Epithelial cell of proximal tubule (primary cell): Measurements from ENCODE around the gene TIMM22. TPM values are rescaled to one million over a fixed set of nuclear protein-coding genes. Genes with fewer than 3 reads are reported as not detected.
A peak's percentile ranks its signal among the peaks of the same experiment; 100 is the strongest.

Experiments
- DNase-seq: peaks from one replicate; pipeline ENCODE4 v3.0.0-alpha.2; 2011; ENCODE audit warnings: low read depth
- H3K4me3 ChIP-seq: 2 replicates; pipeline ENCODE4 v1.5.1; 2011; ENCODE audit warnings: low read depth, mild to moderate bottlenecking, low read length
- total RNA-seq: library from RNA; depleted of rRNA; stranded (reverse); fragments of >200 nt; gene quantifications from 2 replicates; pipeline ENCODE4 v1.2.3, GENCODE V29; 2015
- TF ChIP-seq, protein P1 (sequence below): conservative IDR thresholded peaks from 2 replicates; pipeline ENCODE4 v1.5.1; 2012; ENCODE audit warnings: low read depth, mild to moderate bottlenecking, low read length

The TIMM22 gene
- total RNA-seq, 1 donor from 2014 or later, result 18.7 TPM

DNA sequence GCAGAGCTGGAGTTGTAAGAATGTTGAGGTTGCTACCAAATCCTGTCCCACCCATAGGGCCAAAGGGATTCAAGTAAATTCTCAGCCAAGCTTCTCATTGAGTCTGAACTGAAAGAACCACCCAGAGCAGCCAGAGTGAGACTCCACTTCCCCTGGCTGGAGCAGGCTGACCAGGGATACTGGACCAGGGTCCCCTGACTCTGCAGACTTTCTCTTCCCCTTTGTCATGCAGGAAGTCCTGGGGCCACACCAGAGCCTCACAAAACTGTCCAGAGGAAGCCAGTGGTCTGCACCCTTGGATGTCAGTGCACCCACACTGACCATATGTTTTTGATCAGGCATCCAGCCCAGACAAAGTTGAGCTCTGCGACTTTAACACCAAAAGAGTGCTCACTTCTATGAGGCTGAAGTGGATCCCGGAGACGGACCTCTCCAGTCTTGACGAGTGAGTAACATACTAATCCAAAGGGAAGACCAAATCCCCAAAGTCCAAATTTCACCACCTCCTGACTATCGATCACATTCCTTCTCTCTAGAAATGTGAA, 21.5 kb upstream of the TIMM22 start:
- TF ChIP-seq, protein P1, sequence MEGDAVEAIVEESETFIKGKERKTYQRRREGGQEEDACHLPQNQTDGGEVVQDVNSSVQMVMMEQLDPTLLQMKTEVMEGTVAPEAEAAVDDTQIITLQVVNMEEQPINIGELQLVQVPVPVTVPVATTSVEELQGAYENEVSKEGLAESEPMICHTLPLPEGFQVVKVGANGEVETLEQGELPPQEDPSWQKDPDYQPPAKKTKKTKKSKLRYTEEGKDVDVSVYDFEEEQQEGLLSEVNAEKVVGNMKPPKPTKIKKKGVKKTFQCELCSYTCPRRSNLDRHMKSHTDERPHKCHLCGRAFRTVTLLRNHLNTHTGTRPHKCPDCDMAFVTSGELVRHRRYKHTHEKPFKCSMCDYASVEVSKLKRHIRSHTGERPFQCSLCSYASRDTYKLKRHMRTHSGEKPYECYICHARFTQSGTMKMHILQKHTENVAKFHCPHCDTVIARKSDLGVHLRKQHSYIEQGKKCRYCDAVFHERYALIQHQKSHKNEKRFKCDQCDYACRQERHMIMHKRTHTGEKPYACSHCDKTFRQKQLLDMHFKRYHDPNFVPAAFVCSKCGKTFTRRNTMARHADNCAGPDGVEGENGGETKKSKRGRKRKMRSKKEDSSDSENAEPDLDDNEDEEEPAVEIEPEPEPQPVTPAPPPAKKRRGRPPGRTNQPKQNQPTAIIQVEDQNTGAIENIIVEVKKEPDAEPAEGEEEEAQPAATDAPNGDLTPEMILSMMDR, result no peak
- DNase-seq, result no peak
- no peak overlapping the region for H3K4me3 ChIP-seq

DNA sequence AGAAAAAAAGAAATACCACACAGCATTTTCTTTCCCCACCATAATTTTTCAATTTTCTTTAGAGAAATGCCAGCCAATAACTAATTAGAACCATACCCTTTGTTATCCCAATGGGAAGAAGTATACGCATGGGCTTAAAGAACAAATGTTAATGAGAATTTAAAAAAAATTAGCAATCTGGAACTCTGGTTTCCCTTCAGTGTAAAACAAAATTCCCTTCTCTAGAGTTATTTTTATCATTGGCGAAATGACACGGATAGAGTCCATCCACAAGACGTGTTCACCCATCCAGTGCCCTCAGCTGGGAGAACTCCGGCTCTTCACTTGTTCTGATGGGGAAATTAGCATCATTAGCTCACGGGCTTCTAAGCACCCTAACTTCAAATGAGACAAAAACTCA, 20.6 kb upstream of the TIMM22 start:
- DNase-seq, result no peak
- H3K4me3 ChIP-seq, result no peak overlapping the region
- TF ChIP-seq, protein P1, result no peak

DNA sequence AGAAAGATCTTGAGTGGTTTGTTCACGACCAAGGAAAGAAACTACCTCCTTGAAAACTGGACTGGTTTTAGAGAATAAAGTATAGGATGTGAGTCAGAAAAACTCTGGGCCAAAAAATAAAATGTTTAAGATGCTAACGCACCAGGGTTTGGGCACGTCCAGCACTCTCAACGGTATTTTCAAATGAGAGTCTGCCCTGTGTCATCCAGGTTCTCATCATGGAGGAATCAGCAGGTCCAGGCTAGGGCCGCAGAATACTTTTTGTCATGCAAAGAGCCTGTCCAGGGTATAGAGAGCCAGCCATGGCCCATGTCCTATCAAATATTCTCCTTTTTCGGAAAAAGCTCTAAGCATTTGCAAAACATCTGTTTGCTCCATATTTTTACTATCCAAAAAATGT, 19.8 kb upstream of the TIMM22 start:
- H3K4me3 ChIP-seq, result no peak overlapping the region
- DNase-seq, result no peak
- TF ChIP-seq, protein P1, result no peak

DNA sequence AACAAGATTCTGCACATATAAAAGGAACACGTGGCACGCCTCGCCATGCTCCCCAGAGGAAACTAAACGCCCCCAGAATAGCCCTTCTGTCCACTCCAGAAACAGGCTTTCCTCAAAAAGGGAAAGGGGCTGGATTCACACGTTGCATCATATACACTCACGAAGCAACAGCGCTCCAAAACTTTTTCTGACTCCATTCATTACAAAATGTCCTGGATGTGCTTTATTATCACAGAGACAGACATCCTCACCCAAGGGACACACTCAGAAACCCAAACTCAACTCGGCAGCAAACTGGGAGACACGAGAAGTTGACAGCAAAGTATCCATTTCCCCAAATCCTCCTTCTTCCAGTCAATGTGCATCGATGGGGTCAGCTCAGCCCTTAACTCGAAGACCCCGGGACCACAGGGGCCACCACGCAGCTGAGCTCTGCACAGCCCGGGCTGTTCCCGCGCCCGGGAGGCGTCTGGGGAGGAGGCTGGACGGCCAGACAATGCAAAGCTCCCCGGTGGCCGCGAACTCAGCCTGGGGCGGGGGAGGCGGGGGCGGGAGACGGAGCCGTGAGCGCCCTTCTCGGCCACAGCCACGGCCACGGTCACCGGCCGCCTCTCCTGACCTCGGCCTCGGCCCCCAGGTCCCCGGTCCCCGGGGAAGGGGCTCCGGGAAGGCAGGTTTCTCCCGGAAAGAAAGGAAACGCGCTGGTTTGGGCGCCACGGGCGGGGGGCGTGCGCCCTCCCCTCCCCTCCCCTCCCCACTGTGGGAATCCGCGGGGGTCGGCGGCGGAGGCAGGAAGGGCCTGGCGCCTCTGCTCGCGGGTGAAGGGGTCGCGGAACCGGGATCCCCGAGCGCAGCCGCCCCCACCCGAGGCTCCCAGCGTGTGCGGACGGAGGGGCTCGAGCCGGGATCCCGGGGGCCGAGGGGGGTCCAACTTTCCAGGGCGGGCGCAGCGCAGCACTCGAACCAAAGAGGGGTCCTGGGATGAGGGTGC, 18.5 kb upstream of the TIMM22 start:
- TF ChIP-seq, protein P1, result no peak
- peak overlapping the region; percentile 74 for H3K4me3 ChIP-seq
- no peak for DNase-seq

DNA sequence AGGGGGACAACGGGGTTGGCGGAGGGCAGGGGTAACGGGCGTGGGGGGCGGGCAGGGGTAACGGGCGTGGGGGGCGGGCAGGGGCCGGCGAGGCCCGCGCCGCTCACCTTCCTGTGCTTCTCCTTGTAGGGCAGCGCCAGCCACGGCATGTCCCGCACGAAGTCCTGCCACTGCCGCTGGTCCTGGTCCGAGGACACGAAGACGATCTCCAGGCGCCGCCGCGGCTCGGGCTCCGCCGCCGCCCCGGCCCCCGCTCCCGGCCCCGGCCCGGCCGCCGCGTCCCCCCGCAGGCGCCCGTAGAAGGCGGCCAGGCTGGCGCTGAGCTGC, 17.8 kb upstream of the TIMM22 start:
- H3K4me3 ChIP-seq, result peak overlapping the region; percentile 74
- no peak for DNase-seq
- TF ChIP-seq, protein P1, result no peak

DNA sequence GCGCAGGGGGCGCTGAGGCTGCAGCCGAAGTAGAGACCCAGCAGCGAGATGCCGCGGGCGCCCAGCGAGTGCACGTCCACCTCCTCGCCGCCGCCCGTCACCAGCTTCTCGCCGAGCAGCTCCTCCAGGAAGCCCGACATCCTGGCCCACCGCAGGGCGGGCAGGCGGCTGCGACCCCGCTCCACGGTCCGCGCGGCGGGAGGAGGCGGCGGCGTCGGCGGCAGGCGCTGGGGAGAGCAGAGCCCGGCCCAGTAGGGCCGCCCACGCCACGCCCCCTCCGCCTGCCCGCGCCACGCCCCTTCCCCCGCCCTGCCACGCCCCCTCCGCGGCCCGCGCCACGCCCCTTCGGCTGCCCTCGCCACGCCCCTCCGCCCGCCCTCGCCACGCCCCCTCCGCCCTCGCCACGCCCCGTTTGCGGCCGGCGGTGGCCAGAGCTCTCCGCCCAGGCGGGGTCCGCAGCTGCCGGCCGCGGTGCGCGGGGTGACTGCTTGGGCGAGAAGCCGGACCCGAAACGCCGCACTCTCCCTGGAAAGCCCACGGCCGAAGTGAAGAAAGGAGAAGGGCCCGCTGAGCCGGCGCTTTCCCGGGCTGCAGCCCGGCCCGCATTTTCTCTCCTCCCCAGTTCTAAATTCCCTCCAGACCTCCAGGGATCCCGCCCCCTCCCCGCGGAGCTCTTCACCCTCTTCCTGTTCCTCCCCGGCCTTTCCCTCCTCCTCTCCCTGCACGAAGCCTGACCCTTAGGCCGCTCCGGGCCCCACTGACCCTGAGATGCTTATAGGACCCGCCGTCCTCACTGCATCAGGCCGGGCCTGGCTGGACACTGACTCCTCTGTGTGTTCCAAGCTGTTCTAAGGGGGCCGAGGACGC, 17.2 kb upstream of the TIMM22 start, which contains the start of gene NXN:
TSS of gene NXN (minus strand) at position 238 of the 867 bp plus-strand sequence.
- H3K4me3 ChIP-seq, result peak within 1 kb of the TSS; percentile 74
- TF ChIP-seq, protein P1, result no peak
- DNase-seq, result no peak
